Neural progenitor cell (in vitro differentiated cells): ENCODE results near the gene LIMS2. TPM values are rescaled to one million over a fixed set of nuclear protein-coding genes. Genes with fewer than 3 reads are reported as not detected.

ENCODE experiments used
- DNase-seq: peaks from one replicate; pipeline ENCODE4 v3.0.0-alpha.2; 2016; ENCODE audit warnings: low spot score
- H2AFZ ChIP-seq: fragments of 200-600 bp; sonication (generic); replicated peaks from 2 replicates; pipeline ENCODE4 v1.6.1; 2016; ENCODE audit warnings: antibody characterized with exemption
- H3F3A ChIP-seq: fragments of 200-600 bp; sonication (generic); 2 replicates; pipeline ENCODE4 v1.6.1; 2016; ENCODE audit warnings: antibody characterized with exemption, low read depth
- H3K27ac ChIP-seq: fragments of 200-600 bp; sonication (generic); 2 replicates; pipeline ENCODE4 v1.5.1; 2016; ENCODE audit warnings: mild to moderate bottlenecking
- H3K27me3 ChIP-seq: fragments of 200-600 bp; sonication (generic); 2 replicates; pipeline ENCODE4 v1.6.1; 2016; ENCODE audit warnings: mild to moderate bottlenecking, moderate library complexity
- H3K36me3 ChIP-seq: fragments of 200-600 bp; sonication (generic); 2 replicates; pipeline ENCODE4 v1.5.1; 2016
- H3K4me1 ChIP-seq: fragments of 200-600 bp; sonication (generic); 2 replicates; pipeline ENCODE4 v1.6.1; 2016; ENCODE audit warnings: mixed run types
- H3K4me2 ChIP-seq: fragments of 200-600 bp; sonication (generic); 2 replicates; pipeline ENCODE4 v1.6.1; 2016
- H3K4me3 ChIP-seq: fragments of 200-600 bp; sonication (generic); 2 replicates; pipeline ENCODE4 v1.5.1; 2016
- H3K79me2 ChIP-seq: fragments of 200-600 bp; sonication (generic); 2 replicates; pipeline ENCODE4 v1.6.1; 2016; ENCODE audit warnings: low read depth
- H3K9ac ChIP-seq: fragments of 200-600 bp; sonication (generic); 2 replicates; pipeline ENCODE4 v1.6.1; 2016
- H3K9me3 ChIP-seq: fragments of 200-600 bp; sonication (generic); 2 replicates; pipeline ENCODE4 v1.5.1; 2016; ENCODE audit warnings: low read depth
- H4K20me1 ChIP-seq: fragments of 200-600 bp; sonication (generic); 2 replicates; pipeline ENCODE4 v1.6.1; 2016; ENCODE audit warnings: low read depth
- H3K27ac Mint-ChIP-seq: 3 replicates; pipeline ENCODE4 v1.8.0; 2021; ENCODE audit warnings: mixed read lengths
- H3K27me3 Mint-ChIP-seq: 2 replicates; pipeline ENCODE4 v1.8.0; 2022; ENCODE audit warnings: low read depth, mild to moderate bottlenecking, inconsistent platforms, moderate library complexity, mixed read lengths; ENCODE audit not compliant: insufficient read depth
- H3K36me3 Mint-ChIP-seq: 3 replicates; pipeline ENCODE4 v1.8.0; 2021; ENCODE audit warnings: mixed read lengths
- H3K4me1 Mint-ChIP-seq: 3 replicates; pipeline ENCODE4 v1.8.0; 2021; ENCODE audit warnings: mixed read lengths
- H3K4me3 Mint-ChIP-seq: 3 replicates; pipeline ENCODE4 v1.8.0; 2021; ENCODE audit warnings: mild to moderate bottlenecking, moderate library complexity, mixed read lengths
- H3K9me3 Mint-ChIP-seq: 3 replicates; pipeline ENCODE4 v1.8.0; 2020; ENCODE audit warnings: mixed read lengths
- EZH2 ChIP-seq: fragments of 200-600 bp; sonication (generic); IDR thresholded peaks from 2 replicates; pipeline ENCODE4 v1.6.1; 2017; ENCODE audit warnings: antibody characterized with exemption, mild to moderate bottlenecking, moderate library complexity
- EZH2phosphoT487 ChIP-seq: fragments of 200-600 bp; sonication (generic); IDR thresholded peaks from 2 replicates; pipeline ENCODE4 v1.6.1; 2017; ENCODE audit warnings: antibody characterized with exemption
- total RNA-seq: library from RNA; depleted of rRNA; stranded (reverse); fragments of >200 nt; gene quantifications from 2 replicates; pipeline ENCODE4 v1.2.3, GENCODE V29; 2015; ENCODE audit warnings: low replicate concordance
- TF ChIP-seq, protein P1 (sequence below): fragments of 200-600 bp; sonication (generic); IDR thresholded peaks from 2 replicates; pipeline ENCODE4 v1.5.1; 2017; ENCODE audit warnings: antibody characterized with exemption, mild to moderate bottlenecking

The LIMS2 gene
- total RNA-seq, 1 donor from 2014 or later = not detected

DNA sequence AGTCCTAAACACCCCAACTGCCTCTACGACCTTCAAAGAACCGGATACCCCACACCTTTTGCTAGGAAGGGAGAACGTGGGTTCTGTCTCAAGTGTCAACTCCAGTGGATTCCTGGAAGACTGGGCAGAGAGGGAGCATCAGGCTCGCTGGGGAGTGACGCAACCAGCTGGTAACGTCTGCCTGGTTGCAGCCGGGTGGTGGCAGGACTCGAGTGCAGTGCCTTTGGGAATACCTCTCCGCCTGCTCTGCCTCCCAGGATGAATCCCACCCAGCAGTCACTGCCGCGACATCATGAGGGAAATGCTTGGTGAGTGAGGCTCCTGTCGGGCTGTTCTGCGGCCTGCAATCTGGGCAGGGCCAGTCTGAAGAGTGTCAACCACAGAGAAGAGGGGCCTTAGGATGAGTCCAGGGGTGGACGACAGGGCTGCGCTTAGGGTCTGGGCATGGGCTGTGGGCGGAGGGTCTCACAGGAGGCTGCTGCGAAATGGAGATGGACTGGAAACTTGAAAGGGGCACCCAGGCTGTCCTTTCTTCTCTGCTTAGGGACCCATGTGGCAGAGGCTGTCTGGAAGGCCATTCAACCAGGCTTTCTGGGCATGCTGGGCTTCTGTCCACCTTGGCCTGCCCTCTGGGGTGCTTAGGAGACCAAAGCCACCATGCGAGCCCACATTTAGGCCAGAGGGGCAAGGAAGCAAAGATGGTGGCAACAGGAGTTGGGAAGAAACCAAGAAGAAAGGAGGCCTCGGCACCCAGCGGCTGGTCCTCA lies 16.5 kb downstream of the LIMS2 start:
- Histone ChIP-seq H3K36me3 (no peaks in the 10 kb centered on the region), H3K4me1 (peaks cover 16% of the 10 kb centered on the region), H3K9ac (no peak overlapping the region), H3K9me3 (no peaks in the 10 kb centered on the region), H3K79me2 (no peaks in the 10 kb centered on the region), H2AFZ (no peak overlapping the region), H3K4me2 (no peak overlapping the region), H3K4me3 (no peak overlapping the region), H3K27ac (no peak overlapping the region), H4K20me1 (no peaks in the 10 kb centered on the region), H3K27me3 (peaks cover 12% of the 10 kb centered on the region), H3F3A (peaks cover 12% of the 10 kb centered on the region)
- Mint-ChIP-seq H3K4me1 (peaks cover 31% of the 10 kb centered on the region), H3K4me3 (no peak overlapping the region), H3K27ac (no peak overlapping the region), H3K27me3 (peaks cover 12% of the 10 kb centered on the region), H3K9me3 (no peaks in the 10 kb centered on the region), H3K36me3 (no peaks in the 10 kb centered on the region)
- TF ChIP-seq EZH2 (no peak), EZH2phosphoT487 (no peak)
- TF ChIP-seq, protein P1, sequence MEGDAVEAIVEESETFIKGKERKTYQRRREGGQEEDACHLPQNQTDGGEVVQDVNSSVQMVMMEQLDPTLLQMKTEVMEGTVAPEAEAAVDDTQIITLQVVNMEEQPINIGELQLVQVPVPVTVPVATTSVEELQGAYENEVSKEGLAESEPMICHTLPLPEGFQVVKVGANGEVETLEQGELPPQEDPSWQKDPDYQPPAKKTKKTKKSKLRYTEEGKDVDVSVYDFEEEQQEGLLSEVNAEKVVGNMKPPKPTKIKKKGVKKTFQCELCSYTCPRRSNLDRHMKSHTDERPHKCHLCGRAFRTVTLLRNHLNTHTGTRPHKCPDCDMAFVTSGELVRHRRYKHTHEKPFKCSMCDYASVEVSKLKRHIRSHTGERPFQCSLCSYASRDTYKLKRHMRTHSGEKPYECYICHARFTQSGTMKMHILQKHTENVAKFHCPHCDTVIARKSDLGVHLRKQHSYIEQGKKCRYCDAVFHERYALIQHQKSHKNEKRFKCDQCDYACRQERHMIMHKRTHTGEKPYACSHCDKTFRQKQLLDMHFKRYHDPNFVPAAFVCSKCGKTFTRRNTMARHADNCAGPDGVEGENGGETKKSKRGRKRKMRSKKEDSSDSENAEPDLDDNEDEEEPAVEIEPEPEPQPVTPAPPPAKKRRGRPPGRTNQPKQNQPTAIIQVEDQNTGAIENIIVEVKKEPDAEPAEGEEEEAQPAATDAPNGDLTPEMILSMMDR = no peak
- DNase-seq = no peak

DNA sequence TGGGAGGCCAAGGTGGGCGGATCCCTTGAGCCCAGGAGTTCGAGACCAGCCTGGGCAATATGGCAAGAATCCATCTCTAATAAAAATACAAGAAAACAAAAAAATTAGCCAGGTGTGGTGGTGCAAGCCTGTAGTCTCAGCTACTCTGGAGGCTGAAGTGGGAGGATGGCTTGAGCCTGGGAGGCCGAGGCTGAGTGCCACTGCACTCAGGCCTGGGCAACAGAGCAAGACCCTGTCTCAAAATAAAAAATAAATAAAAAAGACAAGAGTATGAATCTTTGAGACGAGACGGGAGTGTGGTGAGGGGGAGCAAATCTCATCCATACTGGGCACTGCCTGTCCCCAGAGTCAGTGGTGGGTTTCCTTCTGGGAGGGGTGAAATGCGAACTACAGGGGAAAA lies 17.2 kb downstream of the LIMS2 start:
- Mint-ChIP-seq H3K36me3 (no peaks in the 10 kb centered on the region), H3K27ac (peak overlapping the region; percentile 90), H3K4me3 (no peak overlapping the region), H3K4me1 (peaks cover 36% of the 10 kb centered on the region), H3K9me3 (no peaks in the 10 kb centered on the region), H3K27me3 (peaks cover 10% of the 10 kb centered on the region)
- no peak overlapping the region for H3K4me3 ChIP-seq
- H3K9me3 ChIP-seq = no peaks in the 10 kb centered on the region
- H3K4me1 ChIP-seq = peaks cover 16% of the 10 kb centered on the region
- H3F3A ChIP-seq = peaks cover 12% of the 10 kb centered on the region
- no peak overlapping the region for H3K9ac ChIP-seq
- H3K27me3 ChIP-seq = peaks cover 6% of the 10 kb centered on the region
- no peak for DNase-seq
- no peaks in the 10 kb centered on the region for H3K36me3 ChIP-seq
- H4K20me1 ChIP-seq = no peaks in the 10 kb centered on the region
- H3K79me2 ChIP-seq = no peaks in the 10 kb centered on the region
- no peak overlapping the region for H3K27ac ChIP-seq
- TF ChIP-seq, protein P1 = no peak
- TF ChIP-seq EZH2phosphoT487 = no peak
- TF ChIP-seq EZH2 = no peak
- H2AFZ ChIP-seq = no peak overlapping the region
- no peak overlapping the region for H3K4me2 ChIP-seq

DNA sequence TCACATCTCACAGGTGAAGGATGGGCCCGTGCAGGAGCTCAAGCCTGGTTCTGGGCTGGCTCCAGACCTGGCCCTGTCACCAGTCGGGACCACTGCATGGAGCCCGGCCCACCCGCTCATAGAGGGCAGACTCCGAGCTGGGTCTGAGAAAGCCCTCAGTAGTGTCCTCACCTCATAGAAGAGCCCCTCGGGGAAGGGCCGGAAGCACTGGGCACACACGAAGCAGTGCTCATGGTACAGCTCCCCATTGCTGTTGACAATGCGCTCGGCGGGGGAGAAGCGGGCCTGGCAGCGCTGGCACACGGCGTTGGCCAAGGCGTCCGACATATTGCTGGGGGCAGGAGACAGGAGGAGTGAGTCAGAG lies 18.1 kb downstream of the LIMS2 start:
- no peak for DNase-seq
- Histone ChIP-seq H3F3A (peaks cover 12% of the 10 kb centered on the region), H3K27me3 (no peaks in the 10 kb centered on the region), H3K79me2 (no peaks in the 10 kb centered on the region), H3K36me3 (no peaks in the 10 kb centered on the region), H4K20me1 (no peaks in the 10 kb centered on the region), H3K9me3 (no peaks in the 10 kb centered on the region), H3K4me2 (no peak overlapping the region), H3K9ac (no peak overlapping the region), H3K27ac (no peak overlapping the region), H3K4me1 (peaks cover 16% of the 10 kb centered on the region), H2AFZ (no peak overlapping the region), H3K4me3 (no peak overlapping the region)
- Mint-ChIP-seq H3K9me3 (no peaks in the 10 kb centered on the region), H3K4me3 (no peak overlapping the region), H3K27me3 (peaks cover 10% of the 10 kb centered on the region), H3K4me1 (peaks cover 42% of the 10 kb centered on the region), H3K36me3 (no peaks in the 10 kb centered on the region), H3K27ac (no peak overlapping the region)
- TF ChIP-seq, protein P1 = no peak
- TF ChIP-seq EZH2phosphoT487 (no peak), EZH2 (no peak)
